NB4 (cell line): ENCODE measurements around the gene BEX1.

Experiments
- POLR2A ChIP-seq: IDR thresholded peaks from 2 replicates; pipeline ENCODE4 v1.6.1; 2011; ENCODE audit warnings: mild to moderate bottlenecking; ENCODE audit not compliant: insufficient read length; ENCODE audit errors: extremely low read depth
- TF ChIP-seq, protein P1 (sequence below): IDR thresholded peaks from one replicate; pipeline ENCODE4 v1.5.1; 2012; ENCODE audit warnings: low read depth, low read length

DNA sequence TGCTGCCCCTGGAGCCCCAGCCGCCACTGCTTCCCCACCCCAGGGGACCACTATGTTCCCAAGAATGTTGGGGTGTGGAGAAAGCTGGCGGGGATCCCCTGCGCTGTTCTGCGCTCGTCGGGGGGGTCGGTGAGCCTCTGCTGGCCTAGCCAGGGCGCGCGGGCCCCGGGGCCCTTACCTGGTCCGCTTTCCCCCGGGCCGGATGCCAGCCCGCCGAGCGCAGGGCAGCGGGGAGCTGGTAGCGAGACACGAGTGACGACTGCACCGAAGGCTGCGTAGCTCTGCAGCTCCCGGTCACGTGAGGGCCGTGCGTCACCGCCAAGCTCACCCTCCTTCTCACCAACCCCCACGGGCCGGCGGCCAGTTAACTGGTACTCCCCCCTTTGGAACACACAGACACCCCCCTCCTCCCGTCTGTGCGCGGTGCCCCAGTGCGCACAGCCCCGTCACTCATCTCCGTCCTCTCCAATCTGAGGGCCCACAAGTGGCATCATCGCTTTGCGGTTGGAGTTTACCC, at the start of gene BEX1:
- TF ChIP-seq, protein P1, sequence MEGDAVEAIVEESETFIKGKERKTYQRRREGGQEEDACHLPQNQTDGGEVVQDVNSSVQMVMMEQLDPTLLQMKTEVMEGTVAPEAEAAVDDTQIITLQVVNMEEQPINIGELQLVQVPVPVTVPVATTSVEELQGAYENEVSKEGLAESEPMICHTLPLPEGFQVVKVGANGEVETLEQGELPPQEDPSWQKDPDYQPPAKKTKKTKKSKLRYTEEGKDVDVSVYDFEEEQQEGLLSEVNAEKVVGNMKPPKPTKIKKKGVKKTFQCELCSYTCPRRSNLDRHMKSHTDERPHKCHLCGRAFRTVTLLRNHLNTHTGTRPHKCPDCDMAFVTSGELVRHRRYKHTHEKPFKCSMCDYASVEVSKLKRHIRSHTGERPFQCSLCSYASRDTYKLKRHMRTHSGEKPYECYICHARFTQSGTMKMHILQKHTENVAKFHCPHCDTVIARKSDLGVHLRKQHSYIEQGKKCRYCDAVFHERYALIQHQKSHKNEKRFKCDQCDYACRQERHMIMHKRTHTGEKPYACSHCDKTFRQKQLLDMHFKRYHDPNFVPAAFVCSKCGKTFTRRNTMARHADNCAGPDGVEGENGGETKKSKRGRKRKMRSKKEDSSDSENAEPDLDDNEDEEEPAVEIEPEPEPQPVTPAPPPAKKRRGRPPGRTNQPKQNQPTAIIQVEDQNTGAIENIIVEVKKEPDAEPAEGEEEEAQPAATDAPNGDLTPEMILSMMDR: no peak
- TF ChIP-seq POLR2A: no peak
